HG02623 (cell line): ENCODE measurements around the gene CTSW.
A peak's percentile ranks its signal among the peaks of the same experiment; 100 is the strongest.
"Not testable (repeated sequence)": the region's sequence is repeated elsewhere in the genome, so short reads cannot be mapped to it uniquely, and the experiment has no call there.

Source experiments
- ATAC-seq: cut with Tn5 transposase; IDR thresholded peaks from one replicate; pipeline ENCODE4 v1.9.1; 2021; ENCODE audit warnings: moderate library complexity; ENCODE audit not compliant: unreplicated experiment

Gene CTSW

GRCh38 chr11:65879617-65880016 lies at the start of gene CTSW:
CTSW (plus strand) TSS chr11:65879837; CDS start chr11:65879855, 18 bp downstream.
- ATAC-seq: no peak

GRCh38 chr11:65832231-65832630 lies 47.4 kb upstream of the CTSW start:
- not testable (repeated sequence) for ATAC-seq

DNA sequence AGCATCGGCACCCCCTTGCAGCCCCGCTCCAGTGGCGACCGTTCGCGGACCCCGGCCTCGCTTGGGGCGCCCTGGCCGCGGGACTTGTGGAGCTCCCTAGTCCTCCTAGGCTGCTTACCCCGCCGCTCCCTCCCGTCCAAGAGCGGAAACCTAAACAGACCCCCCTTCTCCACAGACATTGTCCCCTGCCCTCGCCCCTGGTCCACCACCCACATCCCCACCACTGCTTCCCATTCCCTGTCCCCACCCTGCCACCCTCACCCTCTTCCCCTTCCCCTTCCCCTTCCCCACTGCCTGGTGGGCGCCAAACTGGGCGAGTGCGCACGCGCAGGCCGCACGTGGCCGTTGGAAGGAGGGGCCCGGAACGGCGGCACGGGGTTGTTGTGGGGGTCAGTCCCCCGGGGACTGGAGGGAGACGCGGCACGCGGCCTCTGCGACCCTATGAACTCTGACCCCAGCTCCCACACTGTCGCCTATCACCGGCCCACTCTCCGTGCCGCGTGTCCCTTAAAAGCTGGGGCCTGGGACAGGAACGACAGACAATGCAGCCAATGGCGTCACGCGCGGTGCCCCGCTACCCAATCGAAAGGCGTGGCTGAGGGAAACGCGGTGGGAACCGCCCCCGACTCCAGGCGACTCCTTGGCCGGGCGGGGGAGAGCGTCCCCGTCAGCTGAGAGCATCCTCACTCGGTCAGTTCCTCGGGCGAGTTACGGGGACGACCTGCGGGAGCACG lies 46.2 kb upstream of the CTSW start, which contains the start of gene SNX32:
Gene SNX32 (plus strand): TSS at position 667 of the 734 bp plus-strand sequence. CDS start 103 bp downstream, outside the sequence.
- ATAC-seq: peak; percentile 89

DNA sequence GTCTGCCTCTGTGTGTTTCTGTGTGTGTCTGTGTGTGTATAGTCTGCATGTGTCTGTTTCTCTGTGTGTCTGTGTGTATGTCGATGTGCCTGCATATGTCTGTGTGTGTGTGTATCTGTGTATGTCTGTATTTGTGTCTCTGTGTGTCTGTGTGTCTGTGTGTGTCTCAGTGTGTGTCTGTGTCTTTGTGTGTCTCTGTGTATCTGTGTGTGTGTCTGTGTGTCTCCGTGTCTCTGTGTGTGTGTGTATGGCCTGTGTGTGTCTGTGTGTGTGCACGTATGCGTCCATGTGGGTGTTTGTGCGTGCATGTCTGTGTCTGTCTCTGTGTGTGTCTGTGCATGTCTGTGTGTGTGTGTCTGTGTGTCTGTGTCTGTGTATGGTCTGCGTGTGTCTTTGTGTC lies 45.4 kb upstream of the CTSW start:
- ATAC-seq: no peak

- no peak for ATAC-seq
Observed at GRCh38 chr11:65842144-65842543, 37.5 kb upstream of the CTSW start.

DNA sequence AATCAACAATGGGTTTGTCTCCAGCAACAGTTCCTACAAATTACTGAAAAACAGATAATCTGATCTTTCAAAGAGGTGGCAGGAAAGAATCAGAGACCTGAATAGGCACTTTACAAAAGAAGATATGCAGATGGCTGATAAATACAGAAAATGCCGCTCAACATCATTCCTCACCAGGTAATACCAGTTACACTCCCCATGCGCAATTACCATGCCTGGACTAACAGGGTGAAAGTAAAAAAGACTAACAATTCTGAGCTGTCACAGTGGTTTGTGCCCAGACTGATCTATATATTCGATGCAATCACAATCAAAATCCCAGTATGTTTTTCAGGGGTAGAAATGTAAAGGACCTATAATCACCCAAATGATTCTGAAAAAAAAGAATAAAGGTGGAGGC lies 35.8 kb upstream of the CTSW start:
- no peak for ATAC-seq

- ATAC-seq: no peak
Observed at GRCh38 chr11:65844231-65844872, 35.3 kb upstream of the CTSW start.

DNA sequence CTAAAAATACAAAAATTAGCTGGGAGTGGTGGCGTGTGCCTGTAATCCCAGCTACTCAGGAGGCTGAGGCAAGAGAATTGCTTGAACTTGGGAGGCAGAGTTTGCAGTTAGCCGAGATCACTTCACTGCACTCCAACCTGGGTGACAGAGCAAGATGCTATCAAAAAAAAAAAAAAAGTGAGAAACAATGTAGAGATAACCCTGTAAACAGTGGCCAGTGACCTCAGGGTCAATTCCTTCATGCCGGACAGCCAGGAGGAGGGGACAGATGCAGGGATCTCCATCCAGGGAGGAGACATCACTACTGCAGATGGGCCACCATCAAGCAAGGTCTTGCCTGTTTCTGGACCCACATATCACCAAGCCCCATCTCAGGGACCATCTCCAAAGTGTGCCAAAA lies 31.9 kb upstream of the CTSW start:
- ATAC-seq: no peak

- not testable (repeated sequence) for ATAC-seq
Observed at GRCh38 chr11:65848693-65849092, 30.9 kb upstream of the CTSW start.

DNA sequence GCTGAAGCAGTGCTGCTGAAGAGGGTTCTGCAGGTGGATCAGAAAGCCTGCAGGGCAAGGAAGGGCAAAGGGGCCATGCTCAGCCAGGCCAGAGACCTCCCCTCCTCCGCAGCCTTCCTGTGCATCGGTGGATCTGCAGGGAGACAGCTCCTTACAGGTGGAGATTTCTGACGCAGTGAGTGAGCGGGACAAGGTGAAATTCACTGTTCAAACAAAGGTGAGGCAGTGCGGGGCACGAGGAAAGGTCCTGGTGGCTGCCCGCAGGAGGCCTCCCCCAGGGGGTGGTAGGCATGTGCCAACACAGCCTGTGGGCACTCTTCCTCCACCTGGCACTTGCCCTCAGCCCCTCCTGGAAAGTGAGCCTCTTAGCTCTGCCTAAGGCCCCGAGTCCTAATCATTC lies 30.3 kb upstream of the CTSW start:
- ATAC-seq: no peak

- ATAC-seq: no peak
Observed at GRCh38 chr11:65849771-65850216, 29.8 kb upstream of the CTSW start.

DNA sequence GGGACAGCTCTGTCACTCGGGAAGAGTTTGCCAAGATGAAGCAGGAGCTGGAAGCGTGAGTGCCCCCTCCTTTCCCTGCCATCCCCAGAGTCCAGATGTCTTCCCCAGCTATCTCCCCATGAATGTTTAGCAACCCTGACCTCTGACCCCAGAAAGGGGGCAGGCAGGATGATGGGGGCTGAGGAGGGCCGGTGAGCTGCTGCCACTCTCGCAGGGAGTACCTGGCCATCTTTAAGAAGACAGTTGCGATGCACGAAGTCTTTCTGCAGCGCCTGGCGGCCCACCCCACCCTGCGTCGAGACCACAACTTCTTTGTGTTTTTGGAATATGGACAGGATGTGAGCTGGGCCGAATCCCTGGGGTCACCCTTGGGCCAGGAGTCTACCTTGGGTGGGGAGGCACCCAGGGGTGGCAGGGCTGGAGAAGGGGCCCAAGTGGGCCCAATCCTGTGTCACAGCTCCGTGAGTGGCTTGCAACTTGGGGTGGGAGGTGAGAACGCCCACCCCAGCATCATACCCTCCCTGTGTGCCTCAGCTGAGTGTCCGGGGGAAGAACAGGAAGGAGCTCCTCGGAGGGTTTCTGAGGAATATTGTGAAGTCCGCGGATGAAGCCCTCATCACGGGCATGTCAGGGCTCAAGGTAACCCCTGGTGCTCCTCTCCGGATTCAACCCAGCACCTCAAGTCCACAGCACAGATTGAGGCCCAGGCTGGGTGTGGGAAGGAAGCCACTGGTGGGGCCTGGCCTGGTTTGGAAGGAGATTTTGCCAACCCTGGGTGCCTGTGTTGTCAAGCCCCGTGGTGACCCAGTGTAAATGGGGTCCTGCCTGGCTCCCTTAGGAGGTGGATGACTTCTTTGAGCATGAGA lies 29.2 kb upstream of the CTSW start:
- no peak for ATAC-seq

- no peak for ATAC-seq
Observed at GRCh38 chr11:65851083-65851579, 28.5 kb upstream of the CTSW start.

DNA sequence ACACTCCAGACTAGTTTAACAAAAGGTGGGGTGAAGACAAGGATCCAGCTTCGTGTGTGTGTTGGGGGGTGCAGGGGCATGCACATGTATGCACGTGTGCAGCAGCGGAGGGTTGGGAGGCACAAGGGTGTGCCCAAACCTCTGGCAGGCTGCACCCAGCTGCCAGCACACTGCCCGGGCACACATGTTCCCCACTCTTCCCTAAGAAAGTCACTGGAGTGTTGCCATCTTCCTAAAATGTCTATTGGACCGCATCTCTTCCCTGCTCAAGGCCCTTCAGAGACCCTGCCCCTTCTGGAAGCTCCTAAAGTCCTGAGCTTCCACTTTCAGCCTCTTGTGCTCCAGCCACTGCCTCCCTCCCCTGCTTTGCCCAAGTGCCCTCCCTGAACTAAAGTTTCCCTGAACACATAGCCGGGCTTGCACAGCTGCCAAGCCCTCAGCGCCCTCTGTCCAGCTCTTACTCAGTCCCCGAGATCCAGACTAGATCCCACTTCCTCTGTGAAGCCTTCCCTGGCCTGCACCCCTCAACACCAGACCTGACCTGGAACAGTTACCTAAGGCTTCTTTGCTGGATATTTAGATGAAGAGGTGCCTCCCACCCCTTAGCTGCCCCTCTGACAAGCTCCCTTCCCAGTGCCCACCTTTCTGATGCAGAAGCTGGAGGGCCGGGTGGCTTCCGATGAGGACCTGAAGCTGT lies 27.7 kb upstream of the CTSW start:
- ATAC-seq: no peak

DNA sequence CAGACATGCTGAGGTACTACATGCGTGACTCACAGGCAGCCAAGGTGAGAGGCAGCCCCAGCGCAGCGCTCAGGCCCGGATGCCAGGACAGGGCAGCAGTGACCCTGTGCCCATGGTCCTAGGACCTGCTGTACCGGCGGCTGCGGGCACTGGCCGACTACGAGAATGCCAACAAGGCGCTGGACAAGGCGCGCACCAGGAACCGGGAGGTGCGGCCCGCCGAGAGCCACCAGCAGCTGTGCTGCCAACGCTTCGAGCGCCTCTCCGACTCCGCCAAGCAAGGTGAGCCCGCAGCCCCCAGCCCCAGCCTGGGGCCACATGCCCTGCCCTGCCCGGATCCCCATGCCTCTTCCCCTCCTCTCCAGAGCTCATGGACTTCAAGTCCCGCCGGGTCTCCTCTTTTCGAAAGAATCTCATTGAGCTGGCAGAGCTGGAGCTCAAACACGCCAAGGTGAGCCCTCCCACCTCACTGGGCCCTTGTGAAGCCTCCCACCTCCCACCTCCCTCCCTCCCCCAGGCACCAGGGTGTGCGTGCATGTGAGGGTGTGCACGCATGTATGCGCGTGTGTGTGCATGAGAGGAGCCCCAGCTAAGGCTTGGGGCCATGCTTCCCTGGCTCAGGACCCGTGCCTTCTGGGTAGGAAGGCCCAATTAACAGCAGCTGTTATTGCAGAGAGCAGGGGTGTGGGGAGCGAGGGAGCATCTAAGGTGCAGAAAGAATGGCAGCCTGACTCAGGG lies 27.0 kb upstream of the CTSW start:
- ATAC-seq: no peak

- no peak for ATAC-seq
Observed at GRCh38 chr11:65853246-65853979, 26.2 kb upstream of the CTSW start.

- no peak for ATAC-seq
Observed at GRCh38 chr11:65854161-65854592, 25.5 kb upstream of the CTSW start.

GRCh38 chr11:65854852-65855837 lies 24.5 kb upstream of the CTSW start:
- ATAC-seq: no peak
